ENCODE data around the gene ADIPOQ. TPM values are rescaled to one million over a fixed set of nuclear protein-coding genes. Genes with fewer than 3 reads are reported as not detected.

The ADIPOQ gene
- total RNA-seq, 1 donor, result under 0.01 TPM

DNA sequence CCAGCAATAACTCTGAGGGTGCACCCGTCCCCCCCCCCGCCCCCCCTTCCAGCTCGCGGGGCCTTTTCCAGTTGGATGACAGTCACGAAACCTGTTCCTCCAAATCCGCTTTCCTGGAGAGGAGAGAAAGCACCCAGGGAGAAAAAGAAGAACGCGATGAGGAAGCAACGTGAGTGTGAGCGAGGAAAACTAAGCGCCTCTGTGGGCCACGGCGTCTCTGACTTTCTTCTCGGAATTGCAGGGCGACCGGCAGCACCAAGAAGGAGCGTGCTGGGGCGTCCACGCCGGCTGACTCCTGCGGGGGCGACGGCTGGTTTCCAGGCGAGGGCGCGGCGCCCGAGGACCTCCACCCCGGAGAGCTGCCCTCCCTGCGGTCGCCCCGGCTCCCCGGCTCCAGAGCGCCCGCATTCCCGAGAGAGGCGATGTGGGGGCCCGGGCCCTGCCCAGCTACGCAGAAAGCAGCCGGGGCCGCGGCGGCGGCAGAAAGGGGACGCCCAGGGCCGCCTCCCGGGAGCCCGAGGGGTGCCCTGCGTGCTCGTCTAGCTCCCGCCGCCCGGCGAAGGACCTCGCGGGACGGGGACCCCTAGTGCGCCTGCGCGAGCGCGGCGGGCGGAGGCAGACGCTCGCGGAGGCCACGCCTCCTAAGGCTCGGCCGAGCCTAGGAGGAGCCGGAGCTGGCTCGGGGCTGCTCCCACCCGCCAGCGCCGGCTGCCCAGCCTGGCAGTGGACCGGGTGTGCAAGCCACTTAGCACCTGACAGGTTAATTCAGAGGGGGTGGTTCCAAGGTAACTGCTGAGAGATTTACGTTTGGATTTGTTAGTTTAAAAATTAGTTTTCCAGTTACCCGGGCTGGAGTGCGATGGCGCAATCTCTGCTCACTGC is 15.3 kb upstream of the ADIPOQ start:
- Histone ChIP-seq H3K79me2 (ENCODE audit: insufficient read depth, low read length) (no peaks in the 10 kb centered on the region), H3K27ac (ENCODE audit: low read depth, low read length) (peak overlapping the region; percentile 8), H2AFZ (ENCODE audit: low read length) (peak overlapping the region; percentile 78), H3K4me1 (ENCODE audit: insufficient read depth, low read length) (peaks cover 13% of the 10 kb centered on the region), H3K27me3 (ENCODE audit: insufficient read depth, low read length) (peaks cover 45% of the 10 kb centered on the region), H4K20me1 (ENCODE audit: insufficient read depth, low read length) (no peaks in the 10 kb centered on the region), H3K9me3 (ENCODE audit: low read depth, low read length) (no peaks in the 10 kb centered on the region), H3K36me3 (ENCODE audit: insufficient read depth, low read length) (no peaks in the 10 kb centered on the region), H3K4me3 (ENCODE audit: insufficient read depth, low read length) (peak overlapping the region; percentile 74), H3K4me2 (ENCODE audit: insufficient read depth, low read length) (peak overlapping the region; percentile 91)
- TF ChIP-seq, protein P1, sequence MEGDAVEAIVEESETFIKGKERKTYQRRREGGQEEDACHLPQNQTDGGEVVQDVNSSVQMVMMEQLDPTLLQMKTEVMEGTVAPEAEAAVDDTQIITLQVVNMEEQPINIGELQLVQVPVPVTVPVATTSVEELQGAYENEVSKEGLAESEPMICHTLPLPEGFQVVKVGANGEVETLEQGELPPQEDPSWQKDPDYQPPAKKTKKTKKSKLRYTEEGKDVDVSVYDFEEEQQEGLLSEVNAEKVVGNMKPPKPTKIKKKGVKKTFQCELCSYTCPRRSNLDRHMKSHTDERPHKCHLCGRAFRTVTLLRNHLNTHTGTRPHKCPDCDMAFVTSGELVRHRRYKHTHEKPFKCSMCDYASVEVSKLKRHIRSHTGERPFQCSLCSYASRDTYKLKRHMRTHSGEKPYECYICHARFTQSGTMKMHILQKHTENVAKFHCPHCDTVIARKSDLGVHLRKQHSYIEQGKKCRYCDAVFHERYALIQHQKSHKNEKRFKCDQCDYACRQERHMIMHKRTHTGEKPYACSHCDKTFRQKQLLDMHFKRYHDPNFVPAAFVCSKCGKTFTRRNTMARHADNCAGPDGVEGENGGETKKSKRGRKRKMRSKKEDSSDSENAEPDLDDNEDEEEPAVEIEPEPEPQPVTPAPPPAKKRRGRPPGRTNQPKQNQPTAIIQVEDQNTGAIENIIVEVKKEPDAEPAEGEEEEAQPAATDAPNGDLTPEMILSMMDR (IDR thresholded peaks at IDR 0.05; ENCODE audit: extremely low read depth, low read depth, low read length), result no peak
- peak; percentile 99 for DNase-seq (ENCODE audit: insufficient read length, low spot score, missing footprints)

DNA sequence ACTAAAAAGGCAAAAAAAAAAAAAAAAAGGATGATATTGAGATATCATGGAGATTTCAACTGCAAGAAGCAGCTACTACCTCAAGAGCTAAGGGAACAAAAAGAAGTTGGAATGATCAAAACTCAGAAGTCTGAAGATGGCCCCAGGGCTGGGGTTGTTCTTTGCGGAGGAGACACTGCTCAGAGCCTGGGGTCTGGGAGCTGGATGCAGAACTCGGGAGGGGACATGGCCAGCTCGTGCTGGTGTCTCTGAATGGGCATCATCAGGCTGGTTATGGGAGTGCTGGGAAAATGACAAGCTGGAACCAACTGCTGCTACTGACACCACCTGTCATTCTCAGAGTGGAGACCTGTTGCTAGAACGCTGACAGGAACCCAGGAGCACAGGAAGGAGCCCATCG is 14.2 kb upstream of the ADIPOQ start:
- Histone ChIP-seq H3K4me2 (ENCODE audit: insufficient read depth, low read length) (no peak overlapping the region), H4K20me1 (ENCODE audit: insufficient read depth, low read length) (no peaks in the 10 kb centered on the region), H3K79me2 (ENCODE audit: insufficient read depth, low read length) (no peaks in the 10 kb centered on the region), H3K36me3 (ENCODE audit: insufficient read depth, low read length) (no peaks in the 10 kb centered on the region), H3K27me3 (ENCODE audit: insufficient read depth, low read length) (peaks cover 52% of the 10 kb centered on the region), H3K27ac (ENCODE audit: low read depth, low read length) (no peak overlapping the region), H3K4me3 (ENCODE audit: insufficient read depth, low read length) (no peak overlapping the region), H2AFZ (ENCODE audit: low read length) (no peak overlapping the region), H3K9me3 (ENCODE audit: low read depth, low read length) (no peaks in the 10 kb centered on the region), H3K4me1 (ENCODE audit: insufficient read depth, low read length) (peaks cover 13% of the 10 kb centered on the region)
- peak; percentile 35 for DNase-seq (ENCODE audit: insufficient read length, low spot score, missing footprints)
- TF ChIP-seq, protein P1 (IDR thresholded peaks at IDR 0.05; ENCODE audit: extremely low read depth, low read depth, low read length), result no peak

DNA sequence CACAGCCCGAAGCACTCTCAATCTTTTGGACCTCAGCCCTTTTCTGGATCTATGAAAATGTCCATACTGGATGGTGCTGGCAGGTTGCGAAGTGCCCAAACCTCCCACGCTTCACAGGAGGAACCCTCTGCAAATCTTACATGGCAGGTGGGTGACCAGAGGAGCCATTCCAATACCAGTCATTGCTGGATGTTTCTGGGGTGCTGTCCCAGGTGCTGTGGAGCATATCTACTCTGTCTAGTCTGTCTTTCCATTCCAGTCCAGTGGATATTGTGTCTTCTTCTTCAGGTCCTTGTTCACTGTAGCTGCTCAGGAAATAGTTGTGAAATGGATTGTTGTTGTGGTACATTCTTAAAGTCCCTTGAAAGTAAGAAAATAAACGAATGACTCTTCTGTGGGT is 10.7 kb upstream of the ADIPOQ start:
- DNase-seq (ENCODE audit: insufficient read length, low spot score, missing footprints), result no peak
- Histone ChIP-seq H3K27me3 (ENCODE audit: insufficient read depth, low read length) (peaks cover 55% of the 10 kb centered on the region), H4K20me1 (ENCODE audit: insufficient read depth, low read length) (no peaks in the 10 kb centered on the region)

DNA sequence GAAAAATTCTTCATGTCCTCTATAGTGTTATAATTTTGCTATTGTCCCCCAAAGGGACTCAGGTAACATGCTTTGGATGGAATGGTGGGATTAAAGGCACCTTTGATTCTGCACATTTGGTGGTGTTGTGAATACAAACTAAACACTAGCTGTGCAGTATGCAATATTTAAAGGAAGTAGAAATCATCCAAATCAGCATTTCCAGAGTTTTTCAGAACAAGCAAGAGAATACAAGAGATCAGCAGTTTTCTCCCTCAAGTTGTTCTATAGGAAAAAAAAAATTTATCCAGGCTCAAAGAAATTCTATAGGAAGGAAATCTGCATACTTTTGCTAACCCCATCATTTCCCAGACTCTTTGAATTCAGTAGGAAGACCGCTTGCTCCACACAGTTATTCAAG is 10.2 kb upstream of the ADIPOQ start:
- Histone ChIP-seq H3K79me2 (ENCODE audit: insufficient read depth, low read length) (no peaks in the 10 kb centered on the region), H3K36me3 (ENCODE audit: insufficient read depth, low read length) (no peaks in the 10 kb centered on the region), H3K27ac (ENCODE audit: low read depth, low read length) (no peak overlapping the region), H3K4me3 (ENCODE audit: insufficient read depth, low read length) (no peak overlapping the region), H3K4me2 (ENCODE audit: insufficient read depth, low read length) (no peak overlapping the region), H3K4me1 (ENCODE audit: insufficient read depth, low read length) (no peaks in the 10 kb centered on the region), H3K9me3 (ENCODE audit: low read depth, low read length) (no peaks in the 10 kb centered on the region), H4K20me1 (ENCODE audit: insufficient read depth, low read length) (no peaks in the 10 kb centered on the region), H2AFZ (ENCODE audit: low read length) (no peak overlapping the region), H3K27me3 (ENCODE audit: insufficient read depth, low read length) (peaks cover 55% of the 10 kb centered on the region)
- no peak for DNase-seq (ENCODE audit: insufficient read length, low spot score, missing footprints)
- TF ChIP-seq, protein P1 (IDR thresholded peaks at IDR 0.05; ENCODE audit: extremely low read depth, low read depth, low read length), result no peak

More for the DNA sequence above, 10.7 kb upstream of the ADIPOQ start:
- H3K36me3 ChIP-seq (ENCODE audit: insufficient read depth, low read length), result no peaks in the 10 kb centered on the region
- no peaks in the 10 kb centered on the region for H3K9me3 ChIP-seq (ENCODE audit: low read depth, low read length)
- H3K4me3 ChIP-seq (ENCODE audit: insufficient read depth, low read length), result no peak overlapping the region
- no peaks in the 10 kb centered on the region for H3K4me1 ChIP-seq (ENCODE audit: insufficient read depth, low read length)
- H3K4me2 ChIP-seq (ENCODE audit: insufficient read depth, low read length), result no peak overlapping the region
- H3K27ac ChIP-seq (ENCODE audit: low read depth, low read length), result no peak overlapping the region
- H2AFZ ChIP-seq (ENCODE audit: low read length), result no peak overlapping the region
- H3K79me2 ChIP-seq (ENCODE audit: insufficient read depth, low read length), result no peaks in the 10 kb centered on the region
- TF ChIP-seq, protein P1 (IDR thresholded peaks at IDR 0.05; ENCODE audit: extremely low read depth, low read depth, low read length), result no peak

Measured in osteoblast (primary cell).